MCF 10A (cell line): ENCODE data around the gene MNX1. TPM values are rescaled to one million over a fixed set of nuclear protein-coding genes. Genes with fewer than 3 reads are reported as not detected.

Experiments
- BruUV-seq: library from RNA; stranded (reverse); fragments of 400-500 nt; replicated peaks from 2 replicates; lab custom pipeline; 2021; lab: Mats Ljungman, UMichigan
- CTCF ChIA-PET: fragments of 300-600 bp; sonication (Branson Sonifier 250); formaldehyde crosslinking; extraction: SDS; loops from one replicate; lab custom pipeline; 2021; ENCODE audit warnings: antibody characterized with exemption, inconsistent platforms; lab: Yijun Ruan, JAX
- POLR2A ChIA-PET: fragments of 300-600, 350-650 bp; sonication (Branson Sonifier 250); formaldehyde crosslinking; extraction: SDS; loops from one replicate; lab custom pipeline; 2020; ENCODE audit warnings: antibody characterized with exemption, inconsistent platforms; lab: Yijun Ruan, JAX
- DNase-seq: peaks from one replicate; pipeline ENCODE4 v3.0.0-alpha.2; 2018; ENCODE audit not compliant: unreplicated experiment
- H3K27ac Mint-ChIP-seq: one replicate; pipeline ENCODE4 v1.8.0; 2022; ENCODE audit warnings: mild to moderate bottlenecking, low read depth, mixed read lengths; ENCODE audit not compliant: unreplicated experiment
- H3K27me3 Mint-ChIP-seq: one replicate; pipeline ENCODE4 v1.8.0; 2022; ENCODE audit warnings: mixed read lengths; ENCODE audit not compliant: insufficient read depth, unreplicated experiment
- H3K36me3 Mint-ChIP-seq: one replicate; pipeline ENCODE4 v1.8.0; 2022; ENCODE audit warnings: mild to moderate bottlenecking, moderate library complexity, mixed read lengths; ENCODE audit not compliant: insufficient read depth, unreplicated experiment
- H3K4me1 Mint-ChIP-seq: one replicate; pipeline ENCODE4 v1.8.0; 2022; ENCODE audit warnings: mixed read lengths; ENCODE audit not compliant: insufficient read depth, unreplicated experiment
- H3K4me3 Mint-ChIP-seq: one replicate; pipeline ENCODE4 v1.8.0; 2022; ENCODE audit warnings: mild to moderate bottlenecking, moderate library complexity, mixed read lengths; ENCODE audit not compliant: unreplicated experiment
- H3K9me3 Mint-ChIP-seq: one replicate; pipeline ENCODE4 v1.8.0; 2022; ENCODE audit warnings: mixed read lengths; ENCODE audit not compliant: unreplicated experiment
- intact Hi-C: fragments of 100-400 bp; cut with micrococcal nuclease; formaldehyde crosslinking; loops from 2 replicates; pipeline ENCODE4 v1.14.1; 2022
- total RNA-seq: library from RNA; stranded (reverse); gene quantifications from 2 replicates; pipeline ENCODE4 v1.2.3, GENCODE V29; 2022
- TF ChIP-seq, protein P1 (sequence below): fragments of 200-600 bp; IDR thresholded peaks from one replicate; pipeline ENCODE4 v1.8.0; 2022; ENCODE audit warnings: antibody characterized with exemption, mild to moderate bottlenecking; ENCODE audit not compliant: unreplicated experiment

The MNX1 gene
- total RNA-seq, 1 experiment from 2014 or later = 0.47 TPM

DNA sequence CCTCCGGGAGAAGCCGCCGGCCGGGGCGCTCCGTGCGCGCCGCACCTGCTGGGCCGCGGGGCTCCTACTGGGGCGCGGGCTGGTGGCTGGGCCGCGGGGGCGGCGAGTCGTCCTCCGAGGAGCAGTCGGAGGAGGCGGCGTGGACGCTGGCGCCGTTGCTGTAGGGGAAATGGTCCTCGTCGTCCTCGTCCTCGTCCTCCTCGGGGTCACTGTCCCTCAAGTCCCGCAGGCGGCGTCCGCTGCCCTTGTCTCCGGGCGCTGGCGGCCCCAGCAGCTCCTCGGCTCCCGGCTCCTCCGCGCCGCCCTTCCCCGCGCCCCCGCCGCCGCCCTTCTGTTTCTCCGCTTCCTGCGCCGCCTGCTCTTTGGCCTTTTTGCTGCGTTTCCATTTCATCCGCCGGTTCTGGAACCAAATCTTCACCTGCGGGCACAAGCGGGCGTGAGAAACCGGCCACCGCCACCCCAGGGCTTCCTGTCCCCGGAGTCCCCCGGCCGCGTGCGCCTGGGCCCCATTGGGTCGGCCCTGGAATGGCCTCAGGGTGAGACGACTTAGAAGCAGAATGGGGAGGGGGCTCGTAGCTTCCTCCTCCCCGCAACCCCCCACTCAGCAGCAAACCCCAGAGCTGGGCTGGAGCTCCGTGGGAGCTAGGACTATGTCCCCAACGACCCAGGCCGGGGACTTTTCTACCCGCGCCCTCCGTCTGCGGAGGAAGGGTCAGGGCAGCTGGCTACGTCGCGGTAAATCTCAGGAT lies 4.8 kb downstream of the MNX1 start:
- TF ChIP-seq, protein P1, sequence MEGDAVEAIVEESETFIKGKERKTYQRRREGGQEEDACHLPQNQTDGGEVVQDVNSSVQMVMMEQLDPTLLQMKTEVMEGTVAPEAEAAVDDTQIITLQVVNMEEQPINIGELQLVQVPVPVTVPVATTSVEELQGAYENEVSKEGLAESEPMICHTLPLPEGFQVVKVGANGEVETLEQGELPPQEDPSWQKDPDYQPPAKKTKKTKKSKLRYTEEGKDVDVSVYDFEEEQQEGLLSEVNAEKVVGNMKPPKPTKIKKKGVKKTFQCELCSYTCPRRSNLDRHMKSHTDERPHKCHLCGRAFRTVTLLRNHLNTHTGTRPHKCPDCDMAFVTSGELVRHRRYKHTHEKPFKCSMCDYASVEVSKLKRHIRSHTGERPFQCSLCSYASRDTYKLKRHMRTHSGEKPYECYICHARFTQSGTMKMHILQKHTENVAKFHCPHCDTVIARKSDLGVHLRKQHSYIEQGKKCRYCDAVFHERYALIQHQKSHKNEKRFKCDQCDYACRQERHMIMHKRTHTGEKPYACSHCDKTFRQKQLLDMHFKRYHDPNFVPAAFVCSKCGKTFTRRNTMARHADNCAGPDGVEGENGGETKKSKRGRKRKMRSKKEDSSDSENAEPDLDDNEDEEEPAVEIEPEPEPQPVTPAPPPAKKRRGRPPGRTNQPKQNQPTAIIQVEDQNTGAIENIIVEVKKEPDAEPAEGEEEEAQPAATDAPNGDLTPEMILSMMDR = no peak
- no TSS peak for BruUV-seq
- Mint-ChIP-seq H3K27ac (no peak overlapping the region), H3K9me3 (no peaks in the 10 kb centered on the region), H3K4me3 (no peak overlapping the region), H3K4me1 (peaks cover 4% of the 10 kb centered on the region), H3K27me3 (no peaks in the 10 kb centered on the region), H3K36me3 (no peaks in the 10 kb centered on the region)
- ChIA-PET POLR2A (no interaction called here), CTCF (interaction anchor here (0.7 kb wide), 2 partner anchors 36 to 61 kb away, joined by 3 read pairs; no protein-coding TSS in a partner anchor)
- intact Hi-C loops = no loop called here
- no peak for DNase-seq

- BruUV-seq = no TSS peak
- Mint-ChIP-seq H3K36me3 (no peaks in the 10 kb centered on the region), H3K27me3 (no peaks in the 10 kb centered on the region), H3K27ac (no peak overlapping the region), H3K9me3 (no peaks in the 10 kb centered on the region), H3K4me1 (peaks cover 6% of the 10 kb centered on the region), H3K4me3 (no peak overlapping the region)
- intact Hi-C loops = no loop called here
- DNase-seq = no peak
- ChIA-PET POLR2A (no interaction called here), CTCF (interaction anchor here (0.6 kb wide), 1 partner anchor 64 kb away, joined by 3 read pairs; no protein-coding TSS in a partner anchor)
- TF ChIP-seq, protein P1 = no peak
These were observed 5.7 kb downstream of the MNX1 start for GRCh38 chr7:157004521-157005455.

- POLR2A ChIA-PET = no interaction called here
- H3K27ac Mint-ChIP-seq = no peak overlapping the region
These were observed 6.5 kb downstream of the MNX1 start for GRCh38 chr7:157003756-157004520.

More at GRCh38 chr7:157003756-157004520, 6.5 kb downstream of the MNX1 start:
- no peaks in the 10 kb centered on the region for H3K36me3 Mint-ChIP-seq
- H3K4me3 Mint-ChIP-seq = no peak overlapping the region
- BruUV-seq = no TSS peak
- DNase-seq = no peak
- peaks cover 6% of the 10 kb centered on the region for H3K4me1 Mint-ChIP-seq
- TF ChIP-seq, protein P1 = no peak
- H3K27me3 Mint-ChIP-seq = no peaks in the 10 kb centered on the region
- intact Hi-C loops = no loop called here
- CTCF ChIA-PET = no interaction called here
- no peaks in the 10 kb centered on the region for H3K9me3 Mint-ChIP-seq
